HG03159 (cell line): ENCODE data around the gene SLC25A12.
"Not testable (repeated sequence)": the region's sequence is repeated elsewhere in the genome, so short reads cannot be mapped to it uniquely, and the experiment has no call there.

Source experiments
- ATAC-seq: cut with Tn5 transposase; IDR thresholded peaks from one replicate; pipeline ENCODE4 v1.9.1; 2021; ENCODE audit warnings: mild to moderate bottlenecking, moderate library complexity; ENCODE audit not compliant: unreplicated experiment

The SLC25A12 gene

DNA sequence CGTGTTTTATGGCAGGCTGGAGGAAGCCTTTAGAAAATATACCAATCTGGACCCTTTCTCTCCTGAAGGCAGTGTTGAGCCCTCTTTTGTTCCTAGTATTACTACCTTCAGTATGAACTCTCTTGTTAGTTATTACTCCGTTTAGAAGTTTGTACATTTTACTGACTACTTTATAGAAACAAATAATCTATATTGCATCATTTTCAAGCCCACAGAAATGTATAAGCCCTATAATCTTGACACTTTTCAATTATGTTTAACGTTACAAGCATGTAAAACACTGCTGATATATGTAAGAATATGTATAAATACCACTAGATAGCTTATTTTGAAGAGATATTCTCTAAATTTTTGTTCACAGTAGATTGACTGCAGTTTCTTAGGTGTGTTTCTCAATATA lies 64.0 kb downstream of the SLC25A12 start:
- ATAC-seq = no peak

DNA sequence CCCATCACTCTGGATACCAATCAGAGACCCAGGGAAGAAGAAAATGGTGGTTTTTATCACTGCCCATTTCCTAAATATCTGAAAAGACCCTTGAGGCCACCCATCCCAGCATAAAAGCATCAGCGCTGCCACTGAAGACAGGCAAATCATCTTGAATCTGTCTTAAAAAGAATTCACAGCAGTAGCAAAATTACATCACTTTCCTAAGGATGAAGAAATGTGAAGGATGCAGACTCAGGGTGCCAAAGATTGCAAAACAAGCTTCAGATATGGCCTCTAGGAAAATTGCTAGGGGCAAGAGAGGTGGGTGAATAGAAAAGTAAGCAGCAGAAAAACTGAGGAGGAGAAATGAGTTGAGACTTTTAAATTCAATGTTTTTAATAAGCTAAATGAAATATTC lies 70.0 kb downstream of the SLC25A12 start:
- no peak for ATAC-seq

DNA sequence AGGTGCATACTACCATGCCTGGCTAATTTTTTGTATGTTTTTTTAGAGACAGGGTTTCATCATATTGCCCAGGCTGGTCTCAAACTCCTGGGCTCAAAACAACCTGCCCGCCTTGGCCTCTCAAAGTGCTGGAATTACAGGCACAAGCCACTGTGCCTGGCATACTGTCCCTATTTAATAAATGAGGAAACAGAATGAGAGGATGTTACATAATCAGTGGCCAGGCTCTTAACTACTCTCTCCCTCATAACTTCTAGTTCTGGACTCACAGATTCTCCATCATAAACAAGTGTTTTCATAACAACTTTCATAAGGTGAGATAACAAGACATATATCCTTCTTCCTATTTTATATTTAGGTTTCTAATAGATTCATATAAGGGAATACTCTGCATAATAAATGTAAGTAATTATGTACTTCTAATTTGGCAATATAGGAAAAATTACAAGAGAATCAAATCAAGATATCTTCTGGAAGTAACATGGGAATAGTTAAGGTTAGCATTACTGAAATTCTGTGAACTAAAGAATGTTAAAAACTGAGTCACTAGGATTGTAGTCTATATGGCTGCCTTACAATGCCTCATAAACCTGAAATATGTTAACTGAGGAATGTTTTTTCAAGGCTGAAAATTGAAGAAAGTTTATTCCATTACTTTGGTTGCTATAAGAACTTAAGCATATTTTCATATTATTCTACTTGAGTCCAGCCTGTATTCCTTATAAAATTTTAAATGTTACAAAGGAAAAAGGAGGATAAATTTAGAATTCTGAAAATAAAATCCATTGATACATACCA lies 71.3 kb downstream of the SLC25A12 start:
- no peak for ATAC-seq

DNA sequence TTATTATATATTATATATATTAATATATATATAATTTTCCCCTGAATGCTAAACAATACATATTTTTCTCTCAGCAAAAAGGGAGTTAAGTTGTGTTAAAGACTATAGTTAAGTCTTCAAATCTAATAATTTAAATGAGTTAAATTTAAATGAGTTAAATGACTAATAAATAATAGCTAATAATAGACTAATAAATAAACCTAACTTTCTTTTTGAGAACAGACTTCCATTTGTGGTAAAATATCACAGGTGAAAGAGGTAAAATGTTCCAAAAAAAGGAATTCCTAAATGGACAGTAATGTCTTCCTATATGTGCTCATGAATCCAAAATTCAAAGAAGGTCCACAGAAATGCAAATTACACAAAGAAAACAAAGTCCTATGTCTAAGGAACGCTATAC lies 74.6 kb downstream of the SLC25A12 start:
- ATAC-seq = no peak

DNA sequence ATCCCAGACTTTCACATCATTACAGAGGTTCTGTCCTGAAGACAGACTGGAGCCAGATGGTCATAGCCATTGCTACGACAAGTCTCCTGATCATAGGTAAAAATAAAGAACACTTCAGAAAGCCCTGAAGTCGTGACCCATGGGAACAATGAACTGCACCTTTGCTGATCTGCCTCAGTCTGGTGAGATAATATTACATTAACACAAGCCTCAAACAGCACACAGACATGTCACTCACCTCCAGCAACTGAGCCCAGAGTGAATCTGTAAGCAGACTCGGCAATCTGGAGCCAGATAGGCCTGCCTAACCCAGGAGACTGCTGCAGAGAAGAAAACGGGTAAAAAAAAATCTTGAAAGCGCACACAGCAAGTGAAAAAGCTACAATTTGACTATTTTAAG lies 79.2 kb downstream of the SLC25A12 start:
- ATAC-seq = no peak

DNA sequence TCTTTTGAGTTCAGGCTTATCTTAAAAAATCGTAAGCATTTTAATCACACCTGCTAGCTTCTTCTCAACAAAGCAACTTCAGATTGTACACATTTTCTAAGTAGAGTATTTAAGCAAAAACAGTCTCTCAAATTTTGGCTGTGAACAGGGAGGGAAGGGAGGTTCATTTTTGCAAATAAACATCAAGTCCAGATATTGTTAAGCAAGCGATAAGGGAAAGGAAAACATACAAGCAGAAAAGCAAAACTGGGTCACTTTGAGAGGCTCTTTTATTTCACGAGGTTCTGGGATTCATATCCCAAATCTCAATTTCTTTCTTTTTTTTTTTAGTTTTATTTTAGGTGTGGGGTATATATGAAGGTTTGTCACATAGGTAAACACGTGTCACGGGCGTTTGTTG lies 79.9 kb downstream of the SLC25A12 start:
- no peak for ATAC-seq

DNA sequence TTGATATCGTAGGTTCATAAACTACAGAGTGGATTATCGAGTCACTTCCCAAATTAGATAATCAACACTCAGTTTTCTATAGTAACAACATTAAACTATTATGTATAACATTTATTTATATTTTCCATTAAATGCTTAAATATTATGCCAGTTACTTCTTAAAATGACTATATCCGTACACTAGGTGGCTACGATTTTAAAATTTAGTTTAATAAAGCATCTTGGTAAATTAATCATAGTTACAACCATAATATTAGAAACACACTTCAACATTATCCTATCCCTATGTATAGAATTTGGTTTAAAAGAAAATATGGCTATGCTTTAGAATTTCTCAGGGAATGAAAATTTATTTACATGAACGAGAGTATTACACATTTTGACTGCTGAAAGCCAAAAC lies 80.3 kb downstream of the SLC25A12 start:
- no peak for ATAC-seq

DNA sequence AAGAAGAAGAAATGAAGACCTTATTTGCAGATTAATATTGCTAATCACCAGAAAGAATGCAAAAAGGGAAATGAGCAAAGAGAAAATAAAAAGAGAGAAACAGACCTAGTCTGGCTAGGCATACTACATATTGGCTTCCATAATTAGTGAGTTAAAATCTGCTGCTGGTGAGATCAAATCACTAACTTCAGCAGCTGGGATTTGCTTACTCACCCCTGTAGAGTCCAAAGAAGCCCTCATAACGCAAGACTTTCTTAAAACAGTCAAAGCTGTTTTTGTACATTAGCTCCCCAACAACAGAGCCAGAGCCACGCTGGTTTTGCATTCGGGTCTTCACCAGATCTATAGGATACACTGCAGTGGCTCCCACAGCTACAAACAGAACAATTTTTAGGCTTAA lies 80.9 kb downstream of the SLC25A12 start:
- ATAC-seq = no peak

DNA sequence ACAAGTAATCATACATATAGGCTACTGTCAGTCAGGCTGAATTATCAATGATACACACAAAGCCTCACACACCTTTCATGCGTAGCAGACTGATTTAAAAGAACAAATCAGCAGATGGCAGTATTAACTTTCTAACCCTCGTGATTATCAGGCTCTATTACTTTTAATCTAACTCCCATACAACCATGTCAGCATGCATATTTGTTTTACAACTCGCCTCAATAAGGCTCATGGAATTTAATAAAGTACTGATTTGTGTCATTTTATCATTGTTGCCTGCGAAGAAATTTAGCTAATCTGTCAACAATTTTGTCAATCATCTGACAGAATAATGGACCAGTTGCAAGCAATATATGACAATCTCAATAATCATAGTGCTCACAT lies 82.8 kb downstream of the SLC25A12 start:
- no peak for ATAC-seq

DNA sequence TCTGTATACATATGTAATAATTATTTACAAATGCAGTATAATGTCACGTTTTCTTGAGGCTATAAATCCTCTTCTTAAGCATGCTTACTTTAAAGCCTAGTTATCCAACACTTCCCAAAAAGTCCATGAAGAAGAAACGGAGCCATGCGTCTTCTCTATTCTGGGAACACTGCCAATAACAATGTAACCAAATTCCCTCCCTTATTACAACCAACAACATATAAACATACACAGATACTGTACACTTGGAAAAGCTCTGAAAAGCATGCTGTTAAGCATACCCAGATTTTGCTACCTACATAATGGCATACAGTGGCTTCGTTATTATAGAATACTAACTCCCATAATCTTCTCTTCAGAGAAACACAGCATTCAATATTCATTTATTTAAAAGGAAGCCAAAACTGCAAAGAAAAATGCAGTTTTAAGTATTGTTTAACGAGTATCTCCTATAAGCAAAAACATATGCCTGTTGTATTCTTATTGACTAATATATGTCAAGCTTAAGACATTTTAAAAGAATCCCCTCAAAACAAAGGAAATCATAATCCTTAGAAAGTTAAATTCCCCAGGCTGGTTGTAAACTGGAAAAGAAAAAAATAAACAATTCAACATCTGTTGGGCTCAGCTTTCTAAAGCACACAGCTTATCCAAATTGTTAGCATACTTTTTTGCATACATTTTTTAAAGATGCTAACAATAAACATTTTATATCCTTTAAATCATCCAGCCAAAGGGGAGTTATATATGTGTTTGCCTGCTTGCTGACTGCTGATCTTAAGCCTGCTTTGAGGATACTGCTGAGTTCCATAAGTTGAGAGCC lies 83.4 kb downstream of the SLC25A12 start:
- ATAC-seq = no peak

DNA sequence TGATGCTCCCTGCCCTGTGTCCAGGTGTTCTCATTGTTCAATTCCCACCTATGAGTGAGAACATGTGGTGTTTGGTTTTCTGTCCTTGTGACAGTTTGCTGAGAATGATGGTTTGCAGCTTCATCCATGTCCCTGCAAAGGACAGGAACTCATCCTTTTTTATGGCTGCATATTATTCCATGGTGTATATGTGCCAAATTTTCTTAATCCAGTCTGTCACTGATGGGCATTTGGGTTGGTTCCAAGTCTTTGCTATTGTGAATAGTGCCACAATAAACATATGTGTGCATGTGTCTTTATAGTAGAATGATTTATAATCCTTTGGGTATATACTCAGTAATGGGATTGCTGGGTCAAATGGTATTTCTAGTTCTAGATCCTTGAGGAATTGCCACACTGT lies 85.2 kb downstream of the SLC25A12 start:
- not testable (repeated sequence) for ATAC-seq

DNA sequence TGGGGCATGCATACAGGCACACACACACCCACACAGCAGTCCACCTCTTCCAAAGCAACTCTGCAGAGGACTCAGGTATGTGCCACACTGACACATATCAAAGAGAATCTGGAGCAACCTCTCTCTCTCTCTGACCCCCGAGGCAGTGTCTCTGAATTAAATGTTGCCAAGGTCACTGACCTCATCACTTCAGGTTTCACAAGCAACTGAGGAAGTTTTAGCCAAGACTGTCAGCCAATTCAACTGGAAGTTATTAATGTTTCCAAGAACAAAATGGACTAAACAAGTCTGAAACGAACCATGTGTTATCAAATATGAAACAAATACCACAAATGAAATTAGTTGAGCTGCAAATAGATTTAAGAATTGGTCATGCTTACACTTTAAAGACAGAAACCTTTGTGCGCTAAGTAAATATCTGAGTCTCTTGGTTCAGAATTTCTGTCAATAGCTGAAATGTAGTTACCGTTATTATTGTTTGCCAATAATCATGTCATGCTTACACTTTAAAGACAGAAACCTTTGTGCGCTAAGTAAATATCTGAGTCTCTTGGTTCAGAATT lies 86.1 kb downstream of the SLC25A12 start:
- no peak for ATAC-seq

DNA sequence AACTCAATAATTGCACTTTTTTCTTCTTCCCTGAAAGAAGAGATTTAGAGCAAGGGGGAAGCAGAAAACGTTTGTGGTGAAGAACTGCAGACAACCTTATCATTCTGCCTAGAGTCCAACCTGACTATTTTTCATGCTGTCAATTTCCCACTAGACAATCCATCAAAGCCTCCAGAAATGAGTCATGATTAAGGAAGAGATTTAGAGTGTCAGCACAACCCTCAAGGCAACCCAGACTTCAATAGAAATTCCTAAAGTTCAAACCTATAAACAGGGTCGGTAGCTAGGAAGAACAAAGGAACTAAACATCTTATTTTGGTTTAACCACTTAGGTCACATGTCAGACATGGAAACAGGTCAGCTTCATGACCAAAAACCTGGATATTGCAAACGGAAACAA lies 86.9 kb downstream of the SLC25A12 start:
- no peak for ATAC-seq

DNA sequence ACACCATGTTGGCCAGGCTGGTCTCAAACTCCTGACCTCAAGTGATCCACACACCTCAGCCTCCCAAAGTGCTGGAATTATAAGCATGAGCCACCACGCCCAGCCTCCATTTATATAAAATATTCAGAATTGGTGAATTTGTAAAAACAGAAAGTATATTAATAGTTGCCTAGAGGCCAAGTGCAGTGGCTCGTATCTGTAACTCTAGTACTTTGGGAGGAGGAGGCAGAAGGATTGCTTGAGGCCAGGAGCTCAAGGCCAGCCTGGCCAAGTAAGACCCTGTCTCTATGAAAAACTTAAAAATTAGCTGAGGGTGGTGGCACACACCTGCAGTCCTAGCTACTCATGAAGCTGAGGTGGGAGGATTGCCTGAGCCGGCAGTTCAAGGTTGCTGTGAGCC lies 89.6 kb downstream of the SLC25A12 start:
- ATAC-seq = no peak

DNA sequence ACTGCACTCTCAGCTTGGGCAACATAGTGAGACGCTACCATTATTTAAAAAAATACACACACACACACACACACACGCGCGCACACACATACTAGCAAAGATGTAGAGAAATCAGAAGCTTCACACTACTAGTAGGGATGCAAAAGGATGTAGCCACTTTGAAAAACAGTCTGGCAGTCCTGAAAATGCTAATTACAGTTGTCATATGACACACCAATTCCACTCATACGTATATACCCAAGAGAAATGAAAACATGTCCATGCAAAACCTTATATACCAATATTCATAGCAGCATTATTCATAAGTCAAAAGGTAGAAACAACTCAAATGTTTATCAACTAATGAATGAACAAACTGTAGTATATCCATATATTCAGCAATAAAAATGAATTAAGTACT lies 90.3 kb downstream of the SLC25A12 start:
- no peak for ATAC-seq

DNA sequence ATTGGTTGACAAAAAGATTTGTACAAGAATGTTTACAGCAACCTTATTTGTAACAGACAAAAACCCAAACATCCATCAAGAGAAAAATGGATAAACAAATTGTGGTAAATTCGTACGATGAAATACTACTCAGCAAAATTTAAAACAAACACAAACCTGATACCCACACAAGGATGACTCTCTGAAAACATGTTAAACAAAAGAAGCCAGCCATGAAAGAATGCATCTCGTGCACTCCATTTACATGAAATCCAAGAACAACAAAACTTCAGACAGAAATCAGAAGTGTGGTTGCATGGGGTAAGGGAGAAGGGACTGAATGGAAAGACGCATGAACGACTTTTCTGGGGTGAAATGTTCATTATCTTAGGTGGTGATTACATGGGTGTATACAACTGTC lies 93.4 kb downstream of the SLC25A12 start:
- ATAC-seq = no peak

DNA sequence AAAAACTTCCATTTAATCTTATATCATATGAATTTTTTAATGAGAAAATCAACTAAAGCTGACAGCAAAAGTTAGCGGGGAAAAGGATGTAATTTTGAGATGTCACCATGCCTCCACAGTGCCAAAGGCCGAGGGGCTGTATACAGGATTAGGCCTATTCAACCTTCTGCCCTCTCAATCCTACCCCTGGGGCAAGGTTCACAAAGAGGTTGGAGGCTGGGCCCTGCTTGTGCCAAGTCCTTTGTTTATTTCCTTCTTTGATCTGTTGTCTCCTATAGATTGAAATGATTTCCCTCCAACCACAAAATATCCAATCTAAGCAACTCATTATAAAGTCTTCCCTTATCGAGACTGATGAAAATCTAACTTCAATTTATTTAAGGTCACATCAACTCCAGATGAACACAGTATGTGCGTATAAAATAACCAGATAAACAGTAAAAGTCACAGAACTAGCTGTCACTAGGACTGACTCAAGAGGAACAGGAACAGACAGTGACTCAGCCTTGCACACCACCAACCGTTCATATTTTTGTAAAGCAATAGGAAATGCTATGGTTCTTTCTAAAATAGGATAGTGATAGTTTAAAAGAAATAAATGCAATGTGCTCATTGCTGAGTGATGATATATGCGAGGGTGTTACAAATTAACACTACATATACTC lies 95.8 kb downstream of the SLC25A12 start:
- ATAC-seq = no peak

DNA sequence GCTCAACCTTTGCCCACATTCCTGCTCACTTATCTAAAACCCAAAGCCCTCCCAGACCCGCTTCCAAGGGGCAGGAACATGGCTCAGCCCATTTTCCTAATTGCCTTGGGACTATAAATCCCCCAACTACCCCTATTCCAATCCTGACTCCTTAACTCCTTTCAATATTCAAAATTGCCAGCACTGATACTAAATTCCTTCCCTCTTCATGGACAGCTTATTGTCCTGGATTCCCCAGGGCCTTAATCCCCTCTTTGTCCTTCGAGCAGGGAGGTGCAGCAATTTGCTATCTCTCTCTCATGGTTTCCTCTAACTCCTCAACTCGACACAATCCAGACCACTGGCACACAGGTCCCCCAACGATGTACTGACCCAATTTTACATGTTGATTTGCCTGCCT lies 99.1 kb downstream of the SLC25A12 start:
- ATAC-seq = no peak

DNA sequence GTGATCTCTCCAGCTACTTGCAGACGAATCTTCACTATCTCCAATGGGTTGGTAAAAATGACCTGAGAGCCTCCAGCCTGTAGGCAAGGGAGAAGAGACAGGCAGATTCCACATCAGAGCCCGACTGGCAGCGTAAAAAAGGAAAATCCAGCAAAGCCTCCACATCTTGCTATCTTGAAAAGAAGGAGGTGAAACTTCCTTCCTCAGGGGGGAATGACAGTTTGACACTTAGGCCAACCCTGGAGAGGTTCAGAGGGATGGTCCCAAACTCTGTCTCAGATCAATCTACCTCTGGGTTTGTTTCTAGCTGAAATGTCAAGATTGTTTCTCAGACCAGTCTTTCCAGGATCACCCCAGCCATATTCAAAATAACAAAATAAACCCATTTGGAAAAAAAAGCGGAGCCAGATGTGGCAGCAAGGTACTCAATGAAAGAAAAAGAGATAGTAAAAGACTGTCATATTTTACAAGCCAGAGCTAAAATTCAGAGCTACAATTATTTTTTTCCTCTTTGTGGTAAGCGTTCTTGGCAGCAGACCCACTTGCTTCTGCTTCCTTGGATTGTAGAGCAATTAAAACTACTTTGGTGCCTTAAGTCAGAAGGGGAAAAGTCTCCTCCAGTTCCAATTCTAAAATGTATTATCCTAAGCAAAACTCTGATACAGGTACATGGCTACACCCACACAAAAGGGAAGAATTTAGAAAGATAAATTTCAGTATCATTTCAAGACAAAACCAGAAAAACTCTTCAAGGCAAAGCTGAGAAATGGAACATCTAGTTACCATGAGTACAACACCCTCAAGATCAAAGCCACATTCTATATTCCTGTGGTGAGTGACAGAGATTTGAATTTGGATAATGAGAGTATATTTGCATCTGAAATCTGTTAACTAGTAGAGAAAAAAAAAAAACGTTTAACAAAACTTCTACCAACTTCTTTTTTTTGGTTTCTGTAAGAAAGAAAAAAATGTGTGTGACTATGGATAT lies 100.1 kb downstream of the SLC25A12 start:
- no peak for ATAC-seq

DNA sequence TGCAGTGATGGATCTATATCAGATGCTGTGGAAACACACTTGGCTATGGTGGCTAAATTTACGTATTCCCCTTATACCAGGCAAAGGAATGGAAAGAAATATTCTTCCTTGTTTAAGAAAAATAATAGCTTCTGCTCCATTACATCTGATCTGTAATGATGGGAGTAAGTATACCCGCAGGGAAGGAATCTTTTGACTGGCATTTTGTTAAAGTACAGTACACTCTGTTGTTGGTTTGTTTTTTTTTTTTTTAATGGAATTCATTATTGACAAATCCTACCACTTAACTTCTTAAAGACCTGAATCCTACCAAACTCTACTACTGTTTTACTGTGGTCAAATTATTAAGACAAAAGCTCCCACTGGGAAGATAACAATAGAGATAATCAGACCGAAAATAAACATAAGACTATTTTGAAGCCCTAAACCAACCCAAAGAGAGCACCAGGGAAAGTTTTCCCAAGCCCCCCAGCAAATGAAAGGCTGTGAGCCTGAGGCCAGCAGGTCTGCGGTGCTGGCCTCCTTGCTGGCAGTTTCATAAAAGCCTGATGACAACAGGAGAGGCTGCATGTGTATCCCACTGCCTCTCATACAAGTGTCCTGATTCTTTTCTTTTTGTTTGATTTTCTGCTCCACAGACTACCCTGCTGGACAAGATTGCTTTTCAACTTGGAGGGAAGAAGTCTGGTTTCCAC lies 101.0 kb downstream of the SLC25A12 start:
- ATAC-seq = no peak
